Measurements from ENCODE around the gene ZEB2. TPM values are rescaled to one million over a fixed set of nuclear protein-coding genes. Genes with fewer than 3 reads are reported as not detected.
A peak's percentile ranks its signal among the peaks of the same experiment; 100 is the strongest.

ZEB2 gene
- total RNA-seq, 4 donors from 2014 or later: 35.9 to 177 (median 120) TPM

DNA sequence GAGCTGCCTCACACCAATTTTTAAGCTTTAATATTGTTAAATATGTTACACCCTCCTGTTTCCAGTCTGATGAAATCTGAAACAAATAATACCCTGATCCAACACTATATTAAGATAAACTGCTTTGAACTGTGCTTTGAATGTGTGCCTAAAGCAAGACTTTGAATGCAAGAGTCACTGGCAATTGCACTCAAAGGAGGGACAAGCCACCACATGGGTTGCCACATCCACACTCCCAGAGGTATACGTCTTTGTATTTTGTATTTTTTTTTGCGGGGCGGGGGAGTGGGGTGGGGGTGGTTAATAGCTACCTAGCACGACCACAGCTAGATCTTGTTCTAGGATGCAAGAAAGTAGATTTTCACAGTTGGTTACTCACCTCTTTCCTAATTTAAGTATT, 1.8 kb upstream of the ZEB2 start:
- TF ChIP-seq POLR2A (IDR thresholded peaks at IDR 0.05): no peak
- TF ChIP-seq, protein P1, sequence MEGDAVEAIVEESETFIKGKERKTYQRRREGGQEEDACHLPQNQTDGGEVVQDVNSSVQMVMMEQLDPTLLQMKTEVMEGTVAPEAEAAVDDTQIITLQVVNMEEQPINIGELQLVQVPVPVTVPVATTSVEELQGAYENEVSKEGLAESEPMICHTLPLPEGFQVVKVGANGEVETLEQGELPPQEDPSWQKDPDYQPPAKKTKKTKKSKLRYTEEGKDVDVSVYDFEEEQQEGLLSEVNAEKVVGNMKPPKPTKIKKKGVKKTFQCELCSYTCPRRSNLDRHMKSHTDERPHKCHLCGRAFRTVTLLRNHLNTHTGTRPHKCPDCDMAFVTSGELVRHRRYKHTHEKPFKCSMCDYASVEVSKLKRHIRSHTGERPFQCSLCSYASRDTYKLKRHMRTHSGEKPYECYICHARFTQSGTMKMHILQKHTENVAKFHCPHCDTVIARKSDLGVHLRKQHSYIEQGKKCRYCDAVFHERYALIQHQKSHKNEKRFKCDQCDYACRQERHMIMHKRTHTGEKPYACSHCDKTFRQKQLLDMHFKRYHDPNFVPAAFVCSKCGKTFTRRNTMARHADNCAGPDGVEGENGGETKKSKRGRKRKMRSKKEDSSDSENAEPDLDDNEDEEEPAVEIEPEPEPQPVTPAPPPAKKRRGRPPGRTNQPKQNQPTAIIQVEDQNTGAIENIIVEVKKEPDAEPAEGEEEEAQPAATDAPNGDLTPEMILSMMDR (IDR thresholded peaks at IDR 0.05): no peak
- peaks cover 0 to 29% of the 10 kb centered on the region in 2 donors for H3K27me3 ChIP-seq
- DNase-seq: no peak
- H3K4me1 ChIP-seq: no peaks in the 10 kb centered on the region
- H3K4me3 ChIP-seq: peak overlapping the region in 1 of 2 donors; percentile 74
- H3K36me3 ChIP-seq: no peaks in the 10 kb centered on the region
- no peaks in the 10 kb centered on the region for H3K9me3 ChIP-seq
- peak overlapping the region; percentile 95 to 97 for H3K27ac ChIP-seq
- intact Hi-C loops (cut with DNase I; ENCODE audit: low total_unique reads): no loop called here

GRCh38 chr2:144520756-144521487, 1.0 kb upstream of the ZEB2 start:
- peaks cover 0 to 29% of the 10 kb centered on the region in 2 donors for H3K27me3 ChIP-seq
- TF ChIP-seq, protein P1 (IDR thresholded peaks at IDR 0.05): no peak
- no peak for TF ChIP-seq POLR2A (IDR thresholded peaks at IDR 0.05)
- no peak for DNase-seq
- peak overlapping the region in 1 of 2 donors; percentile 74 for H3K4me3 ChIP-seq
- H3K27ac ChIP-seq: peak overlapping the region; percentile 95 to 97
- no peaks in the 10 kb centered on the region for H3K9me3 ChIP-seq
- no peaks in the 10 kb centered on the region for H3K36me3 ChIP-seq
- no peaks in the 10 kb centered on the region for H3K4me1 ChIP-seq
- intact Hi-C loops (cut with DNase I; ENCODE audit: low total_unique reads): no loop called here

- Histone ChIP-seq H3K4me3 (peak overlapping the region; percentile 49 to 74), H3K36me3 (no peaks in the 10 kb centered on the region), H3K27me3 (peaks cover 0 to 24% of the 10 kb centered on the region in 2 donors), H3K9me3 (no peaks in the 10 kb centered on the region), H3K4me1 (no peaks in the 10 kb centered on the region), H3K27ac (peak overlapping the region; percentile 95 to 97)
- intact Hi-C loops (cut with DNase I; ENCODE audit: low total_unique reads): no loop called here
- DNase-seq: no peak
- no peak for TF ChIP-seq POLR2A (IDR thresholded peaks at IDR 0.05)
- TF ChIP-seq, protein P1 (IDR thresholded peaks at IDR 0.05): no peak
Observed at GRCh38 chr2:144519597-144519933, 354 bp downstream of the ZEB2 start.

DNA sequence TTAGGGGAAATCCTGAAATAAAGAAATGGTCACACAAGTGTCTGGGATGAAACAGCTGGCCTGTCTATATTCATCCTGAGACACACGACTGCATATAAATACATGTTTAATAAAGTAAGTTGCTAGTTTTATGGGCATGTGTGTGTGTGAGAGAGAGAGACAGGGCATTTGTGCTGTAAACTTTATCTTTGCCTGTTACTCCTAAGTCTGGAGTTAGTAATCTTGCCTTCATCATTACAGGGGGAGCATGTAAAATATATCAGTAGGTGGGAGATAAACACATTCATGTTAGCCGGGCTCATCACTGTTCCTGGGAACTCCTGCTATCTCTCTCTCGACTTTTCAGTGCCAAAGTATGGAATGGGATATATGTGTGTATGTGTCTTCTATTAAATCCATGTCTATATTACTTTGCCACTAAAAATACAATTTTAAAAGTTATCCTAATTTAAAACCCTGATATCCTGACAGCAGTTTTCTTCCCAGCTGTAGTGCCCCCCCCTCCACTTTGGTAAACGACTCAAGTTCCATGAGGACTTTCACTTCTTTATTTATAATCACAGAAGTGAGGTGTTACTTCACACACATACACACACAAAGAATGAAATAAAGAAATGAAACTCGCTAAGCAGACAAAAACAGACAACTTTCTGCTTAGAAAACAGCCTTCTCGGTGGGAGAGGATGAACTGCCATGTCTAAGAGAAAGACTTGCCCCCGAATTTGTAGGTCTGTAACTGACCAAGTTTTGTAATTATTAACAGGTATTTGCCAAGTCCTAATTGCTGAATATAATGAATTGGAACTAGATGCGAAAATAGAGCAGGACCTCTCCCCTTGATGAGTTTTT, 947 bp downstream of the ZEB2 start:
- TF ChIP-seq, protein P1 (IDR thresholded peaks at IDR 0.05): no peak
- TF ChIP-seq POLR2A (IDR thresholded peaks at IDR 0.05): no peak
- peak overlapping the region; percentile 95 to 97 for H3K27ac ChIP-seq
- H3K9me3 ChIP-seq: no peaks in the 10 kb centered on the region
- H3K4me1 ChIP-seq: no peaks in the 10 kb centered on the region
- peak overlapping the region; percentile 49 to 74 for H3K4me3 ChIP-seq
- no peaks in the 10 kb centered on the region for H3K36me3 ChIP-seq
- intact Hi-C loops (cut with DNase I; ENCODE audit: low total_unique reads): no loop called here
- peaks cover 0 to 24% of the 10 kb centered on the region in 2 donors for H3K27me3 ChIP-seq
- no peak for DNase-seq

Data from uterus (tissue), 4 donors.